Measurements from ENCODE around the gene LAP3. TPM values are rescaled to one million over a fixed set of nuclear protein-coding genes. Genes with fewer than 3 reads are reported as not detected.

LAP3 gene
- total RNA-seq, 1 donor from 2014 or later = 50.5 TPM

GRCh38 chr4:17633600-17633999, 56.6 kb downstream of the LAP3 start:
- H3K27me3 Mint-ChIP-seq = no peaks in the 10 kb centered on the region
- no peak overlapping the region for H3K27ac Mint-ChIP-seq
- no peak for TF ChIP-seq CTCF (IDR thresholded peaks at IDR 0.05)
- H3K9me3 Mint-ChIP-seq = no peaks in the 10 kb centered on the region
- DNase-seq (no peak), ATAC-seq (ENCODE audit: low read depth) (no peak)
- ChIA-PET POLR2A (no interaction called here), CTCF (interaction anchor here (2.0 kb wide), 1 partner anchor 85 kb away, joined by 11 read pairs; no protein-coding TSS in a partner anchor)
- H3K4me3 Mint-ChIP-seq = no peak overlapping the region
- intact Hi-C loops (cut with micrococcal nuclease) = no loop called here
- peaks cover 66% of the 10 kb centered on the region for H3K36me3 Mint-ChIP-seq (ENCODE audit: low read depth)
- peaks cover 2% of the 10 kb centered on the region for H3K4me1 Mint-ChIP-seq

GRCh38 chr4:17635056-17635455, 58.1 kb downstream of the LAP3 start:
- Mint-ChIP-seq H3K36me3 (ENCODE audit: low read depth) (peaks cover 54% of the 10 kb centered on the region), H3K4me1 (peaks cover 2% of the 10 kb centered on the region), H3K4me3 (no peak overlapping the region), H3K27me3 (no peaks in the 10 kb centered on the region), H3K9me3 (no peaks in the 10 kb centered on the region), H3K27ac (no peak overlapping the region)
- CTCF ChIA-PET = interaction anchor here (0.9 to 3.9 kb wide), 2 partner anchors 86 to 169 kb away, joined by 3 to 49 read pairs; no protein-coding TSS in a partner anchor
- intact Hi-C loops (cut with micrococcal nuclease) = no loop called here
- no peak for DNase-seq
- POLR2A ChIA-PET = no interaction called here
- TF ChIP-seq CTCF (IDR thresholded peaks at IDR 0.05) = no peak
- ATAC-seq (ENCODE audit: low read depth) = no peak

- Mint-ChIP-seq H3K4me1 (peaks cover 2% of the 10 kb centered on the region), H3K9me3 (no peaks in the 10 kb centered on the region), H3K27me3 (no peaks in the 10 kb centered on the region), H3K27ac (no peak overlapping the region), H3K36me3 (ENCODE audit: low read depth) (peaks cover 42% of the 10 kb centered on the region), H3K4me3 (no peak overlapping the region)
- ChIA-PET POLR2A (no interaction called here), CTCF (interaction anchor here (0.6 to 3.9 kb wide), 8 partner anchors 41 to 472 kb away, joined by 3 to 49 read pairs (median 4); no protein-coding TSS in a partner anchor)
- no peak for ATAC-seq (ENCODE audit: low read depth)
- DNase-seq = no peak
- intact Hi-C loops (cut with micrococcal nuclease) = loop anchor here (1.0 to 2.0 kb wide), 5 partner anchors 22 to 172 kb away; partner anchors contain the start of genes LAP3 and MED28
- no peak for TF ChIP-seq CTCF (IDR thresholded peaks at IDR 0.05)
These were observed 59.3 kb downstream of the LAP3 start for GRCh38 chr4:17636341-17636695.

GRCh38 chr4:17636696-17637622, 60.0 kb downstream of the LAP3 start:
- intact Hi-C loops (cut with micrococcal nuclease) = loop anchor here (1.0 to 2.0 kb wide), 6 partner anchors 22 to 956 kb away; partner anchors contain the start of genes LAP3 and MED28
- TF ChIP-seq CTCF (IDR thresholded peaks at IDR 0.05) = peak; percentile 44
- H3K27ac Mint-ChIP-seq = no peak overlapping the region
- H3K27me3 Mint-ChIP-seq = no peaks in the 10 kb centered on the region
- ChIA-PET POLR2A (no interaction called here), CTCF (interaction anchor here (0.6 to 3.9 kb wide), 9 partner anchors 41 to 472 kb away, joined by 3 to 49 read pairs (median 4); no protein-coding TSS in a partner anchor)
- ATAC-seq (ENCODE audit: low read depth) (peak; percentile 75), DNase-seq (peak; percentile 66)
- H3K9me3 Mint-ChIP-seq = no peaks in the 10 kb centered on the region
- no peak overlapping the region for H3K4me3 Mint-ChIP-seq
- peaks cover 2% of the 10 kb centered on the region for H3K4me1 Mint-ChIP-seq
- H3K36me3 Mint-ChIP-seq (ENCODE audit: low read depth) = peaks cover 37% of the 10 kb centered on the region

- peaks cover 24% of the 10 kb centered on the region for H3K36me3 Mint-ChIP-seq (ENCODE audit: low read depth)
These were observed 62.1 kb downstream of the LAP3 start for GRCh38 chr4:17639136-17639535.

More at GRCh38 chr4:17639136-17639535, 62.1 kb downstream of the LAP3 start:
- CTCF ChIA-PET = interaction anchor here (1.8 kb wide), 1 partner anchor 94 kb away, joined by 6 read pairs; no protein-coding TSS in a partner anchor
- H3K27me3 Mint-ChIP-seq = no peaks in the 10 kb centered on the region
- ATAC-seq (ENCODE audit: low read depth) (no peak), DNase-seq (no peak)
- H3K4me3 Mint-ChIP-seq = no peak overlapping the region
- peaks cover 2% of the 10 kb centered on the region for H3K4me1 Mint-ChIP-seq
- POLR2A ChIA-PET = no interaction called here
- intact Hi-C loops (cut with micrococcal nuclease) = no loop called here
- H3K9me3 Mint-ChIP-seq = no peaks in the 10 kb centered on the region
- no peak for TF ChIP-seq CTCF (IDR thresholded peaks at IDR 0.05)
- H3K27ac Mint-ChIP-seq = no peak overlapping the region

Measured in activated B cell treated with CpG ODN at 0.5 μM for 24 hours (primary cell).